ENCODE results near the gene TSHR.

- TF ChIP-seq CTCF (IDR thresholded peaks at IDR 0.05; ENCODE audit: low read depth, low read length, poor library complexity, severe bottlenecking) (no peak), EZH2phosphoT487 (IDR thresholded peaks at IDR 0.05; ENCODE audit: borderline replicate concordance, low read length) (no peak)
Observed at GRCh38 chr14:80974679-80975078, 19.3 kb downstream of the TSHR start.

All from DOHH2 (cell line).